Neural cell (in vitro differentiated cells): ENCODE results near the gene ALG13.

Experiments
- EP300 ChIP-seq: fragments of 450-650 bp; conservative IDR thresholded peaks from 2 replicates; pipeline ENCODE4 v1.6.1; 2014; ENCODE audit warnings: antibody characterized with exemption, mild to moderate bottlenecking, moderate library complexity; ENCODE audit not compliant: poor library complexity, severe bottlenecking
- EZH2 ChIP-seq: fragments of 200-600, 300-800 bp; shearing (Covaris generic), sonication (generic); IDR thresholded peaks from 2 replicates; pipeline ENCODE4 v1.6.1; 2014; ENCODE audit warnings: antibody characterized with exemption, low read length, borderline replicate concordance, mild to moderate bottlenecking; ENCODE audit not compliant: insufficient read depth, poor library complexity, severe bottlenecking
- MXI1 ChIP-seq: fragments of 450-650 bp; conservative IDR thresholded peaks from 2 replicates; pipeline ENCODE4 v1.6.1; 2014; ENCODE audit warnings: antibody characterized with exemption, mild to moderate bottlenecking; ENCODE audit not compliant: poor library complexity, severe bottlenecking
- POLR2AphosphoS5 ChIP-seq: IDR thresholded peaks from 2 replicates; pipeline ENCODE4 v1.6.1; 2012
- RAD21 ChIP-seq: fragments of 450-650 bp; conservative IDR thresholded peaks from 2 replicates; pipeline ENCODE4 v1.6.1; 2014; ENCODE audit warnings: antibody characterized with exemption, mild to moderate bottlenecking, moderate library complexity
- REST ChIP-seq: IDR thresholded peaks from 2 replicates; pipeline ENCODE4 v1.6.1; 2012; ENCODE audit warnings: borderline replicate concordance
- SMC3 ChIP-seq: fragments of 450-650 bp; conservative IDR thresholded peaks from 2 replicates; pipeline ENCODE4 v1.6.1; 2014; ENCODE audit warnings: antibody characterized with exemption, mild to moderate bottlenecking, moderate library complexity; ENCODE audit not compliant: poor library complexity
- TAF1 ChIP-seq: IDR thresholded peaks from 2 replicates; pipeline ENCODE4 v1.6.1; 2012; ENCODE audit warnings: low read depth
- TF ChIP-seq, protein P1 (sequence below): fragments of 450-650 bp; IDR thresholded peaks from 2 replicates; pipeline ENCODE4 v1.5.1; 2014; ENCODE audit warnings: antibody characterized with exemption, mild to moderate bottlenecking, moderate library complexity; ENCODE audit not compliant: poor library complexity, severe bottlenecking

DNA sequence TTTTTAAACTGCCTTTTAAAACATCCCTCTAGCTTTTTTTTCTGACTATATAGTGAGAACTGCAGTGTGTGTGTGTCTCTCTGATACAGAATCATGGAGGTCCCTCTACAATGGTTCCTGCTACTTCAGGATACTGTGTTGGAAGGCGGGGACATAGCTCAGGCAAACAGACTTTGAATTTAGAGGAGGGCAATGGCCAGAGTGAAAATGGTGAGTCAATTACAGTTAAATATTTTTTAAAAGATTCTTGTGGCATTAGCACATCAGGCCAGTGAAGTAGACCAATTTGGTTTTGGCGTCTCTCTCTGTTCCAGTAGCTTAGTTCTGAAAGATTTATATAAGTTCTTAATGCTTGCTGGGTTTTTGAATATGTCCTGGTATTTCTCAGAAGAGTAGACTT, 47.1 kb downstream of the ALG13 start:
- TF ChIP-seq RAD21 (no peak), MXI1 (no peak), EP300 (no peak), POLR2AphosphoS5 (no peak), TAF1 (no peak), SMC3 (no peak), REST (no peak), EZH2 (no peak)
- TF ChIP-seq, protein P1, sequence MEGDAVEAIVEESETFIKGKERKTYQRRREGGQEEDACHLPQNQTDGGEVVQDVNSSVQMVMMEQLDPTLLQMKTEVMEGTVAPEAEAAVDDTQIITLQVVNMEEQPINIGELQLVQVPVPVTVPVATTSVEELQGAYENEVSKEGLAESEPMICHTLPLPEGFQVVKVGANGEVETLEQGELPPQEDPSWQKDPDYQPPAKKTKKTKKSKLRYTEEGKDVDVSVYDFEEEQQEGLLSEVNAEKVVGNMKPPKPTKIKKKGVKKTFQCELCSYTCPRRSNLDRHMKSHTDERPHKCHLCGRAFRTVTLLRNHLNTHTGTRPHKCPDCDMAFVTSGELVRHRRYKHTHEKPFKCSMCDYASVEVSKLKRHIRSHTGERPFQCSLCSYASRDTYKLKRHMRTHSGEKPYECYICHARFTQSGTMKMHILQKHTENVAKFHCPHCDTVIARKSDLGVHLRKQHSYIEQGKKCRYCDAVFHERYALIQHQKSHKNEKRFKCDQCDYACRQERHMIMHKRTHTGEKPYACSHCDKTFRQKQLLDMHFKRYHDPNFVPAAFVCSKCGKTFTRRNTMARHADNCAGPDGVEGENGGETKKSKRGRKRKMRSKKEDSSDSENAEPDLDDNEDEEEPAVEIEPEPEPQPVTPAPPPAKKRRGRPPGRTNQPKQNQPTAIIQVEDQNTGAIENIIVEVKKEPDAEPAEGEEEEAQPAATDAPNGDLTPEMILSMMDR: no peak
